DND-41 (cell line): ENCODE results near the gene BAG1.

Experiments
- ATAC-seq: fragments of 200-7000 bp; cut with Tn5 transposase; 3 replicates; pipeline ENCODE4 v1.9.1; 2021; ENCODE audit warnings: low read depth; ENCODE audit not compliant: insufficient read depth
- DNase-seq: peaks from one replicate; pipeline ENCODE4 v3.0.0-alpha.2; 2020
- H2AFZ ChIP-seq: 2 replicates; pipeline ENCODE4 v1.6.0; 2012; ENCODE audit warnings: low read depth, low read length
- H3K27ac ChIP-seq: 2 replicates; pipeline ENCODE4 v1.5.1; 2012; ENCODE audit warnings: low read length, inconsistent platforms
- H3K27me3 ChIP-seq: fragments of 200-600 bp; sonication (generic); 2 replicates; pipeline ENCODE4 v1.6.0; 2012; ENCODE audit warnings: low read length, mild to moderate bottlenecking, inconsistent platforms; ENCODE audit not compliant: insufficient read depth, poor library complexity
- H3K36me3 ChIP-seq: 2 replicates; pipeline ENCODE4 v1.5.1; 2012; ENCODE audit warnings: low read length, inconsistent platforms; ENCODE audit not compliant: insufficient read depth
- H3K4me1 ChIP-seq: 2 replicates; pipeline ENCODE4 v1.5.1; 2012; ENCODE audit warnings: mild to moderate bottlenecking, low read length; ENCODE audit not compliant: insufficient read depth
- H3K4me2 ChIP-seq: 2 replicates; pipeline ENCODE4 v1.6.0; 2012; ENCODE audit warnings: mild to moderate bottlenecking, moderate library complexity, low read length, inconsistent platforms; ENCODE audit not compliant: insufficient read depth
- H3K4me3 ChIP-seq, 2 experiments: fragments of 200-600 bp in 1 of 2; shearing (Covaris generic) in 1 of 2; 2 replicates each; pipeline ENCODE4 v1.5.1; 2012 to 2016; ENCODE audit warnings: inconsistent platforms in 2 of 2, low read length in 2 of 2, mild to moderate bottlenecking in 2 of 2, low read depth in 1 of 2, moderate library complexity in 1 of 2
- H3K79me2 ChIP-seq: 2 replicates; pipeline ENCODE4 v1.6.0; 2012; ENCODE audit warnings: low read length, inconsistent platforms; ENCODE audit not compliant: insufficient read depth
- H3K9ac ChIP-seq: 2 replicates; pipeline ENCODE4 v1.6.0; 2012; ENCODE audit warnings: low read depth, mild to moderate bottlenecking, inconsistent platforms, low read length, moderate library complexity
- H3K9me3 ChIP-seq: 2 replicates; pipeline ENCODE4 v1.5.1; 2012; ENCODE audit warnings: low read length, moderate library complexity, mild to moderate bottlenecking, inconsistent platforms; ENCODE audit not compliant: insufficient read depth, severe bottlenecking
- H4K20me1 ChIP-seq: 2 replicates; pipeline ENCODE4 v1.6.0; 2012; ENCODE audit warnings: low read length; ENCODE audit not compliant: insufficient read depth
- EZH2 ChIP-seq: IDR thresholded peaks from 3 replicates; pipeline ENCODE4 v1.6.1; 2012; ENCODE audit warnings: borderline replicate concordance, low read depth, mild to moderate bottlenecking, moderate library complexity, low read length, inconsistent platforms; ENCODE audit not compliant: severe bottlenecking
- TF ChIP-seq, protein P1 (sequence below): IDR thresholded peaks from 2 replicates; pipeline ENCODE4 v1.5.1; 2012; ENCODE audit warnings: borderline replicate concordance, low read length, moderate library complexity, mild to moderate bottlenecking; ENCODE audit not compliant: poor library complexity, severe bottlenecking; ENCODE audit errors: extremely low read depth

BAG1 gene

GRCh38 chr9:33227008-33227398 is 37.5 kb downstream of the BAG1 start:
- H2AFZ ChIP-seq = no peak overlapping the region

GRCh38 chr9:33225319-33226147 is 39.0 kb downstream of the BAG1 start:
- Histone ChIP-seq H4K20me1 (no peaks in the 10 kb centered on the region), H2AFZ (peak overlapping the region; percentile 41; the same call in 1 of the 2 replicates), H3K27ac (no peak overlapping the region), H3K27me3 (no peaks in the 10 kb centered on the region), H3K4me3 (no peak overlapping the region), H3K4me1 (0 out of 2 replicates have a peak, but pooled peaks cover 3% of the 10 kb centered on the region), H3K9me3 (no peaks in the 10 kb centered on the region), H3K36me3 (no peaks in the 10 kb centered on the region), H3K4me2 (no peak overlapping the region), H3K79me2 (no peaks in the 10 kb centered on the region), H3K9ac (no peak overlapping the region)
- DNase-seq (peak; percentile 66), ATAC-seq (peak; percentile 66)
- TF ChIP-seq, protein P1, sequence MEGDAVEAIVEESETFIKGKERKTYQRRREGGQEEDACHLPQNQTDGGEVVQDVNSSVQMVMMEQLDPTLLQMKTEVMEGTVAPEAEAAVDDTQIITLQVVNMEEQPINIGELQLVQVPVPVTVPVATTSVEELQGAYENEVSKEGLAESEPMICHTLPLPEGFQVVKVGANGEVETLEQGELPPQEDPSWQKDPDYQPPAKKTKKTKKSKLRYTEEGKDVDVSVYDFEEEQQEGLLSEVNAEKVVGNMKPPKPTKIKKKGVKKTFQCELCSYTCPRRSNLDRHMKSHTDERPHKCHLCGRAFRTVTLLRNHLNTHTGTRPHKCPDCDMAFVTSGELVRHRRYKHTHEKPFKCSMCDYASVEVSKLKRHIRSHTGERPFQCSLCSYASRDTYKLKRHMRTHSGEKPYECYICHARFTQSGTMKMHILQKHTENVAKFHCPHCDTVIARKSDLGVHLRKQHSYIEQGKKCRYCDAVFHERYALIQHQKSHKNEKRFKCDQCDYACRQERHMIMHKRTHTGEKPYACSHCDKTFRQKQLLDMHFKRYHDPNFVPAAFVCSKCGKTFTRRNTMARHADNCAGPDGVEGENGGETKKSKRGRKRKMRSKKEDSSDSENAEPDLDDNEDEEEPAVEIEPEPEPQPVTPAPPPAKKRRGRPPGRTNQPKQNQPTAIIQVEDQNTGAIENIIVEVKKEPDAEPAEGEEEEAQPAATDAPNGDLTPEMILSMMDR = peak; percentile 77
- TF ChIP-seq EZH2 = no peak

More at GRCh38 chr9:33227008-33227398, 37.5 kb downstream of the BAG1 start:
- H3K27ac ChIP-seq = no peak overlapping the region
- H3K9me3 ChIP-seq = no peaks in the 10 kb centered on the region
- H4K20me1 ChIP-seq = no peaks in the 10 kb centered on the region
- no peak overlapping the region for H3K9ac ChIP-seq
- no peak overlapping the region for H3K4me2 ChIP-seq
- no peak for TF ChIP-seq EZH2
- TF ChIP-seq, protein P1 = no peak
- no peak for DNase-seq
- H3K4me3 ChIP-seq = no peak overlapping the region
- no peaks in the 10 kb centered on the region for H3K79me2 ChIP-seq
- no peak for ATAC-seq
- no peaks in the 10 kb centered on the region for H3K36me3 ChIP-seq
- H3K27me3 ChIP-seq = no peaks in the 10 kb centered on the region
- H3K4me1 ChIP-seq = 0 out of 2 replicates have a peak, but pooled peaks cover 3% of the 10 kb centered on the region

DNA sequence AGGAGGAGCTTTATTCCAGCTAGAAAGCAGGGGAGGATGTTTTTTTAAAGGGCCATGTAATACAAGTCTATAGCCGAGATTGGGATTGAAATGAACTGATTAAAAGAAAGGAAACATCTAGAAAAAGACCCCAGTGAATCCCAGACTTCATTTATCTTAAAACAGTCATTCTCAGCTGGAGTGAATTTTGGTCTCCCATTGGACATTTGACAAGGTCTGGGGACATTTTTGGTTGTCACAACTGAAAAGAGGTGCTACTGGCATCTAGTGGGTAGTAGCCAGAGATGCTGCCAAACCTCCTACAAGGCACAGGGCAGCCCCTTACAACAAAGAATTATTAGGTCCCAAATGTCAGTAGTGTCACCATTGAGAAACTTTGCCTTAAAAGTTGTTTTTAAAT is 40.8 kb downstream of the BAG1 start:
- no peaks in the 10 kb centered on the region for H3K79me2 ChIP-seq
- H3K27me3 ChIP-seq = no peaks in the 10 kb centered on the region
- no peak overlapping the region for H3K4me3 ChIP-seq
- H3K9me3 ChIP-seq = no peaks in the 10 kb centered on the region
- TF ChIP-seq, protein P1 = no peak
- no peak for TF ChIP-seq EZH2
- 0 out of 2 replicates have a peak, but pooled peaks cover 3% of the 10 kb centered on the region for H3K4me1 ChIP-seq
- H3K27ac ChIP-seq = no peak overlapping the region
- H4K20me1 ChIP-seq = no peaks in the 10 kb centered on the region
- no peak overlapping the region for H3K9ac ChIP-seq
- no peaks in the 10 kb centered on the region for H3K36me3 ChIP-seq
- H3K4me2 ChIP-seq = no peak overlapping the region
- DNase-seq (no peak), ATAC-seq (no peak)
- no peak overlapping the region for H2AFZ ChIP-seq
